ENCODE measurements around the gene S100A13. TPM values are rescaled to one million over a fixed set of nuclear protein-coding genes. Genes with fewer than 3 reads are reported as not detected.
A peak's percentile ranks its signal among the peaks of the same experiment; 100 is the strongest.

Gene S100A13
- total and polyA plus RNA-seq, 9 of the 15 experiments (the other 6 are each of a cell fraction or from before 2014, with no cell fraction given), result 41.9 to 129 (median 58.0) TPM

GRCh38 chr1:153658400-153659174, 31.3 kb upstream of the S100A13 start, which contains the start of gene SNAPIN (continued):
- TF ChIP-seq ZNF668 (CRISPR knock-in tag; IDR thresholded peaks at IDR 0.05) (no peak), KLF6 (CRISPR knock-in tag; IDR thresholded peaks at IDR 0.05; ENCODE audit: borderline replicate concordance) (no peak), ATF4 (CRISPR knock-in tag; IDR thresholded peaks at IDR 0.05) (no peak), ZNF77 (CRISPR knock-in tag; IDR thresholded peaks at IDR 0.05) (no peak), MAX (CRISPR knock-in tag; IDR thresholded peaks at IDR 0.05) (no peak), ZNF133 (CRISPR knock-in tag; IDR thresholded peaks at IDR 0.05) (no peak), RBM15 (IDR thresholded peaks at IDR 0.05; ENCODE audit: insufficient read depth, low read length) (no peak), SPI1 (IDR thresholded peaks at IDR 0.05; ENCODE audit: borderline replicate concordance, low read depth, low read length) (0 out of 2 replicates have a peak, but pooled peaks have one; percentile 8), ZNF217 (CRISPR knock-in tag; IDR thresholded peaks at IDR 0.05) (no peak), MTA3 (IDR thresholded peaks at IDR 0.05; ENCODE audit: borderline replicate concordance) (no peak; the same call in 1 of the 2 replicates), HNRNPK (IDR thresholded peaks at IDR 0.05; ENCODE audit: low read depth, low read length, poor library complexity, severe bottlenecking) (no peak), RBFOX2 (IDR thresholded peaks at IDR 0.05; ENCODE audit: low read depth, low read length) (peak; percentile 94), ZBTB7A (IDR thresholded peaks at IDR 0.05; ENCODE audit: borderline replicate concordance, control insufficient read depth, low read depth, low read length) (peak; percentile 48; the same call in 1 of the 2 replicates), SAP30 (IDR thresholded peaks at IDR 0.05; ENCODE audit: borderline replicate concordance, insufficient read depth, low read depth, low read length, poor library complexity, severe bottlenecking) (no peak), NFE2L1 (tag; IDR thresholded peaks at IDR 0.05; ENCODE audit: borderline replicate concordance, low read depth) (no peak), E4F1 (CRISPR knock-in tag; IDR thresholded peaks at IDR 0.05; ENCODE audit: borderline replicate concordance) (no peak), ETS1 (conservative IDR thresholded peaks at IDR 0.05; ENCODE audit: control insufficient read depth, low read depth, low read length) (peak; percentile 87), ESRRA (IDR thresholded peaks at IDR 0.05; ENCODE audit: borderline replicate concordance, low read depth) (peak; percentile 47; the same call in 1 of the 2 replicates), ZNF384 (IDR thresholded peaks at IDR 0.05; ENCODE audit: low read depth, low read length) (no peak), POLR2B (IDR thresholded peaks at IDR 0.05; ENCODE audit: low read depth, partially characterized antibody) (peak; percentile 73), FOSL1 (tag; conservative IDR thresholded peaks at IDR 0.05) (0 out of 2 replicates have a peak, but pooled peaks have one; percentile 43), FOXP1 (CRISPR knock-in tag; IDR thresholded peaks at IDR 0.05) (no peak), SUPT5H (IDR thresholded peaks at IDR 0.05) (peak; percentile 86), BCL6 (CRISPR knock-in tag; IDR thresholded peaks at IDR 0.05) (no peak)

All from K562 (cell line).